Pancreas (tissue), 10 donors: Measurements from ENCODE around the gene OR11H1. TPM values are rescaled to one million over a fixed set of nuclear protein-coding genes. Genes with fewer than 3 reads are reported as not detected.
"Not testable (repeated sequence)": the region's sequence is repeated elsewhere in the genome, so short reads cannot be mapped to it uniquely, and the experiment has no call there.

Experiments used
- ATAC-seq, 4 donors: fragments of 200-7000 bp; cut with Tn5 transposase; one replicate each; pipeline versions ENCODE4 v1.8.0 to v1.9.1; 2020; ENCODE audit warnings: mild to moderate bottlenecking in 4 of 4, moderate library complexity in 4 of 4
- DNase-seq, 6 donors: peaks; one replicate each; pipeline ENCODE4 v3.0.0-alpha.2; 2020
- FAIRE-seq: peaks from 2 replicates; lab custom pipeline; 2012; peaks lifted over from hg19 to GRCh38; lab: Jason Lieb, UNC
- H3K27ac ChIP-seq, 4 donors: fragments of 200-600 bp; sonication (generic); 1 replicate in 3 of 4; 2 replicates in 1 of 4; pipeline versions ENCODE4 v1.5.0 to v1.8.0; 2020
- H3K27me3 ChIP-seq, 4 donors: fragments of 200-600 bp; one replicate each; pipeline ENCODE4 v1.8.0; 2021
- H3K36me3 ChIP-seq, 3 donors: fragments of 200-600 bp; sonication (generic) in 1 of 3; one replicate each; pipeline versions ENCODE4 v1.5.0 to v1.8.0; 2020 to 2021
- H3K4me1 ChIP-seq, 3 donors: fragments of 200-600 bp; one replicate each; pipeline ENCODE4 v1.8.0; 2021
- H3K4me3 ChIP-seq, 4 donors: fragments of 200-600 bp; sonication (generic) in 2 of 4; one replicate each; pipeline versions ENCODE4 v1.5.0 to v1.8.0; 2020 to 2021
- H3K9me3 ChIP-seq, 4 donors: fragments of 200-600 bp; one replicate each; pipeline ENCODE4 v1.8.0; 2021
- WGBS, 2 donors: extraction: QIAGEN DNeasy Blood & Tissue Kit; methylation state at CpG; one replicate each; pipeline ENCODE4 v1.1.7; 2013; 5-methylcytosine and 5-hydroxymethylcytosine counted together
- intact Hi-C, 3 donors: fragments of 100-400 bp; cut with DNase I; formaldehyde crosslinking; loops; one replicate each; pipeline versions ENCODE4 v1.11.1 to v1.14.2; 2022
- polyA plus RNA-seq, 2 donors: library from polyadenylated mRNA; stranded (reverse); fragments of 200-250 nt; gene quantifications; one replicate each; pipeline ENCODE4 v1.2.3, GENCODE V29; 2013
- total RNA-seq, 6 donors: library from RNA; stranded (reverse); fragmentation: NEBNext Ultra II Directional in 4 of 6; extraction: Animal tissue kit (Norgen Biotek cat#: 25700) in 4 of 6; gene quantifications; one replicate each; pipeline versions ENCODE4 v1.2.1 to v1.2.4, GENCODE V29; 2021 to 2023
- donor health status: healthy with polysubstance abuse.
- donor health status: DM: no; HTN: no; CAD: no; lungs with moderate emphysema.
- donor health status: DM: no; HTN: no; CAD: no.
- donor health status: control.
- donor health status: control.
- donor health status: Bipolar disorder and iron deficiency.
- donor health status: DM: yes; HTN: yes; CAD: no.
- donor health status: DM: no; HTN: no; CAD: no.
- donor health status: DM: no; HTN: no; CAD: no.
- donor health status: DM: yes; HTN: yes; CAD: no.

The OR11H1 gene
- total RNA-seq, result not detected
- under 1 TPM in 1 of 2 donors, not detected in 1; 0.12 TPM for polyA plus RNA-seq

- peak; percentile 20 for FAIRE-seq
- H3K27ac ChIP-seq, H3K27me3 ChIP-seq, H3K4me3 ChIP-seq, H3K4me1 ChIP-seq, H3K9me3 ChIP-seq, H3K36me3 ChIP-seq, DNase-seq, intact Hi-C loops, ATAC-seq: not testable (repeated sequence)
- WGBS, 2 donors, result no CpG with 5 or more reads among the region's 3 CpGs
Observed at GRCh38 chr22:15527892-15528291, at the start of gene OR11H1. Gene OR11H1, plus strand, starts transcription at chr22:15528192. Its CDS starts 0 bp downstream, at chr22:15528192.

GRCh38 chr22:15509967-15510366 is 18.0 kb upstream of the OR11H1 start:
- H3K36me3 ChIP-seq, ATAC-seq, DNase-seq, H3K4me1 ChIP-seq, H3K4me3 ChIP-seq, H3K27me3 ChIP-seq, H3K9me3 ChIP-seq, intact Hi-C loops, H3K27ac ChIP-seq, FAIRE-seq: not testable (repeated sequence)
- 56 to 68% methylated on average over 16 to 22 of the region's 30 CpGs for WGBS, 2 donors

GRCh38 chr22:15515896-15516295 is 12.1 kb upstream of the OR11H1 start:
- WGBS, 2 donors, result 87 to 92% methylated on average over 9 of the region's 9 CpGs
- H3K4me1 ChIP-seq, ATAC-seq, intact Hi-C loops, H3K4me3 ChIP-seq, H3K36me3 ChIP-seq, FAIRE-seq, H3K27ac ChIP-seq, H3K27me3 ChIP-seq, H3K9me3 ChIP-seq: not testable (repeated sequence)
- DNase-seq, result peak in 1 of 6 donors; percentile 27

GRCh38 chr22:15553767-15554166 is 25.8 kb downstream of the OR11H1 start:
- FAIRE-seq, H3K4me1 ChIP-seq, H3K9me3 ChIP-seq, H3K27me3 ChIP-seq, H3K4me3 ChIP-seq, intact Hi-C loops, H3K27ac ChIP-seq, H3K36me3 ChIP-seq: not testable (repeated sequence)
- ATAC-seq, result peak in 2 of 4 donors; percentile 14 to 38
- peak in 2 of 6 donors; percentile 6 to 67 for DNase-seq
- WGBS, 2 donors, result 51 to 63% methylated on average over 16 of the region's 31 CpGs

GRCh38 chr22:15563461-15563860 is 35.5 kb downstream of the OR11H1 start:
- DNase-seq, FAIRE-seq, H3K27me3 ChIP-seq, intact Hi-C loops, H3K4me1 ChIP-seq, H3K9me3 ChIP-seq, H3K36me3 ChIP-seq, ATAC-seq, H3K27ac ChIP-seq, H3K4me3 ChIP-seq: not testable (repeated sequence)
- WGBS, 2 donors, result 61 to 66% methylated on average over 5 to 8 of the region's 10 CpGs

- H3K4me1 ChIP-seq, DNase-seq, H3K9me3 ChIP-seq, H3K27me3 ChIP-seq, H3K4me3 ChIP-seq, ATAC-seq, H3K36me3 ChIP-seq, intact Hi-C loops, FAIRE-seq, H3K27ac ChIP-seq: not testable (repeated sequence)
Observed at GRCh38 chr22:15565063-15565462, 37.1 kb downstream of the OR11H1 start.

Other genes with a start within 250 kb of the OR11H1 start
- not detected for gene POTEH, start 161.8 kb downstream of the OR11H1 start, total RNA-seq
- gene POTEH, start 161.8 kb downstream of the OR11H1 start, polyA plus RNA-seq, result not detected